OCI-LY7 (cell line): ENCODE data around the gene VCL. TPM values are rescaled to one million over a fixed set of nuclear protein-coding genes. Genes with fewer than 3 reads are reported as not detected.
A peak's percentile ranks its signal among the peaks of the same experiment; 100 is the strongest.

ENCODE experiments used
- BruUV-seq: library from RNA; stranded (reverse); fragments of 400-500 nt; replicated peaks from 2 replicates; lab custom pipeline; 2021; lab: Mats Ljungman, UMichigan
- CTCF ChIA-PET: fragments of 300-600 bp; sonication (Branson Sonifier 250); formaldehyde crosslinking; loops from one replicate; lab custom pipeline; 2022; ENCODE audit warnings: antibody characterized with exemption; ENCODE audit not compliant: unreplicated experiment; lab: Charles Lee
- POLR2A ChIA-PET: fragments of 300-600 bp; sonication (Branson Sonifier 250); formaldehyde crosslinking; loops from one replicate; lab custom pipeline; 2022; ENCODE audit warnings: antibody characterized with exemption; lab: Charles Lee
- DNase-seq: peaks from one replicate; pipeline ENCODE4 v3.0.0-alpha.2; 2015; ENCODE audit warnings: low spot score
- H2AFZ ChIP-seq: fragments of 200-600 bp; sonication (generic), shearing (Covaris generic); 2 replicates; pipeline ENCODE4 v1.6.1; 2014; ENCODE audit warnings: mild to moderate bottlenecking, antibody characterized with exemption, low read length, moderate library complexity
- H3K27ac ChIP-seq: fragments of 200-600 bp; sonication (generic); 2 replicates; pipeline ENCODE4 v1.5.1; 2014; ENCODE audit warnings: mixed run types, low read depth, mild to moderate bottlenecking, moderate library complexity, low read length, inconsistent platforms; ENCODE audit not compliant: poor library complexity, severe bottlenecking
- H3K36me3 ChIP-seq: fragments of 200-600 bp; sonication (generic); 2 replicates; pipeline ENCODE4 v1.6.1; 2014; ENCODE audit warnings: mild to moderate bottlenecking, antibody characterized with exemption, low read length, moderate library complexity, mixed read lengths; ENCODE audit not compliant: insufficient read depth
- H3K4me1 ChIP-seq: fragments of 200-600 bp; sonication (generic); 2 replicates; pipeline ENCODE4 v1.5.1; 2014; ENCODE audit warnings: mild to moderate bottlenecking, low read length; ENCODE audit not compliant: insufficient read depth, poor library complexity, severe bottlenecking
- H3K4me2 ChIP-seq: fragments of 200-600 bp; sonication (generic); 2 replicates; pipeline ENCODE4 v1.6.1; 2014; ENCODE audit warnings: mild to moderate bottlenecking, low read length
- H3K4me3 ChIP-seq: fragments of 200-600 bp; sonication (generic); 2 replicates; pipeline ENCODE4 v1.5.1; 2014; ENCODE audit warnings: mild to moderate bottlenecking, low read depth, low read length; ENCODE audit not compliant: poor library complexity, severe bottlenecking
- H3K79me2 ChIP-seq: fragments of 200-600 bp; sonication (generic); 2 replicates; pipeline ENCODE4 v1.6.1; 2016; ENCODE audit warnings: low read depth, mild to moderate bottlenecking, low read length, moderate library complexity, mixed read lengths; ENCODE audit not compliant: insufficient read depth
- H3K9me2 ChIP-seq: fragments of 200-600 bp; sonication (generic); 2 replicates; pipeline ENCODE4 v1.6.1; 2016; ENCODE audit warnings: mild to moderate bottlenecking, low read length, mixed read lengths; ENCODE audit not compliant: insufficient read depth
- H3K9me3 ChIP-seq: fragments of 200-600 bp; sonication (generic); 2 replicates; pipeline ENCODE4 v1.6.1; 2014; ENCODE audit warnings: mild to moderate bottlenecking, mixed run types, low read length, mixed read lengths
- H4K20me1 ChIP-seq: fragments of 200-600 bp; sonication (generic); 2 replicates; pipeline ENCODE4 v1.6.1; 2014; ENCODE audit warnings: mild to moderate bottlenecking, antibody characterized with exemption, low read length, moderate library complexity, mixed read lengths; ENCODE audit not compliant: insufficient read depth
- CTCF ChIP-seq: fragments of 200-600 bp; sonication (generic); conservative IDR thresholded peaks from 2 replicates; pipeline ENCODE4 v1.5.1; 2014; ENCODE audit warnings: mild to moderate bottlenecking, antibody characterized with exemption, low read length, moderate library complexity, mixed read lengths
- EZH2phosphoT487 ChIP-seq: fragments of 200-600 bp; sonication (generic); IDR thresholded peaks from 2 replicates; pipeline ENCODE4 v1.6.1; 2018; ENCODE audit warnings: low read depth, borderline replicate concordance, mild to moderate bottlenecking, mixed run types, antibody characterized with exemption, low read length, moderate library complexity, mixed read lengths
- intact Hi-C: fragments of 100-400 bp; cut with micrococcal nuclease; formaldehyde crosslinking; loops from one replicate; pipeline ENCODE4 v1.10.0; 2022; ENCODE audit not compliant: unreplicated experiment
- total RNA-seq, 2 experiments: library from RNA; depleted of rRNA in 1 of 2; stranded (reverse); fragments of >200 nt in 1 of 2; shearing (Covaris generic) in 1 of 2; gene quantifications; 2 replicates each; pipeline ENCODE4 v1.2.3, GENCODE V29; 2014 to 2022

Gene VCL
- total RNA-seq, 2 experiments from 2014 or later = 19.1 to 55.5 TPM

- ChIA-PET POLR2A (interaction anchor here (0.5 to 1.6 kb wide), 2 partner anchors 13 to 242 kb away, joined by 3 to 4 read pairs; no protein-coding TSS in a partner anchor), CTCF (no interaction called here)
- Histone ChIP-seq H3K4me3 (no peak overlapping the region), H4K20me1 (no peaks in the 10 kb centered on the region), H3K79me2 (no peaks in the 10 kb centered on the region), H3K36me3 (peaks cover 98% of the 10 kb centered on the region), H3K9me2 (no peaks in the 10 kb centered on the region), H3K4me2 (no peak overlapping the region), H3K4me1 (no peaks in the 10 kb centered on the region), H3K27ac (no peak overlapping the region), H2AFZ (no peak overlapping the region), H3K9me3 (no peaks in the 10 kb centered on the region)
- BruUV-seq = no TSS peak
- intact Hi-C loops = no loop called here
- TF ChIP-seq EZH2phosphoT487 (no peak), CTCF (no peak)
- DNase-seq = no peak
Observed at GRCh38 chr10:74122060-74122459, 124.1 kb downstream of the VCL start.

GRCh38 chr10:74123081-74123480, 125.2 kb downstream of the VCL start:
- no peaks in the 10 kb centered on the region for H3K9me3 ChIP-seq
- H2AFZ ChIP-seq = no peak overlapping the region
- POLR2A ChIA-PET = interaction anchor here (0.6 to 1.6 kb wide), 4 partner anchors 19 to 107 kb away, joined by 3 read pairs; no protein-coding TSS in a partner anchor
- intact Hi-C loops = no loop called here
- TF ChIP-seq EZH2phosphoT487 = no peak
- no peak for TF ChIP-seq CTCF
- H3K79me2 ChIP-seq = no peaks in the 10 kb centered on the region
- H3K9me2 ChIP-seq = no peaks in the 10 kb centered on the region
- BruUV-seq = TSS peak; percentile 49
- H3K36me3 ChIP-seq = peaks cover 98% of the 10 kb centered on the region
- no peak overlapping the region for H3K4me2 ChIP-seq
- H3K27ac ChIP-seq = no peak overlapping the region
- H3K4me3 ChIP-seq = no peak overlapping the region
- no peaks in the 10 kb centered on the region for H3K4me1 ChIP-seq
- CTCF ChIA-PET = no interaction called here
- H4K20me1 ChIP-seq = no peaks in the 10 kb centered on the region
- no peak for DNase-seq

GRCh38 chr10:74133923-74134820, 136.3 kb downstream of the VCL start:
- CTCF ChIA-PET = no interaction called here
- Histone ChIP-seq H3K4me2 (no peak overlapping the region), H3K9me2 (no peaks in the 10 kb centered on the region), H3K4me3 (no peak overlapping the region), H4K20me1 (no peaks in the 10 kb centered on the region), H3K9me3 (no peaks in the 10 kb centered on the region), H3K4me1 (no peaks in the 10 kb centered on the region), H3K36me3 (peaks cover 97% of the 10 kb centered on the region), H3K79me2 (peaks cover 4% of the 10 kb centered on the region; the same call in 1 of the 2 replicates), H3K27ac (no peak overlapping the region), H2AFZ (no peak overlapping the region)
- DNase-seq = no peak
- no TSS peak for BruUV-seq
- TF ChIP-seq EZH2phosphoT487 (no peak), CTCF (no peak)
- intact Hi-C loops = no loop called here
- POLR2A ChIA-PET = interaction anchor here (0.6 to 0.7 kb wide), 2 partner anchors 96 to 270 kb away, joined by 3 to 6 read pairs; no protein-coding TSS in a partner anchor
